ENCODE data around the gene OSBPL10. TPM values are rescaled to one million over a fixed set of nuclear protein-coding genes. Genes with fewer than 3 reads are reported as not detected.

OSBPL10 gene
- total RNA-seq, 1 donor from 2014 or later = 52.7 TPM

GRCh38 chr3:31661993-31662670 is 318.9 kb downstream of the OSBPL10 start:
- Mint-ChIP-seq H3K4me1 (ENCODE audit: low read depth, unreplicated experiment) (peaks cover 5% of the 10 kb centered on the region), H3K27me3 (ENCODE audit: low read depth, unreplicated experiment) (no peaks in the 10 kb centered on the region), H3K36me3 (ENCODE audit: low read depth, unreplicated experiment) (peaks cover 15% of the 10 kb centered on the region), H3K9me3 (ENCODE audit: unreplicated experiment) (no peaks in the 10 kb centered on the region), H3K4me3 (ENCODE audit: unreplicated experiment) (no peak overlapping the region), H3K27ac (ENCODE audit: unreplicated experiment) (no peak overlapping the region)
- Histone ChIP-seq H3K4me2 (ENCODE audit: low read length) (no peak overlapping the region), H3K9ac (ENCODE audit: low read length) (no peak overlapping the region), H3K4me3 (ENCODE audit: insufficient read depth, low read depth, low read length) (no peak overlapping the region), H3K27ac (ENCODE audit: low read depth, low read length) (no peak overlapping the region), H3K4me1 (ENCODE audit: insufficient read depth, low read length) (no peaks in the 10 kb centered on the region), H3K79me2 (ENCODE audit: insufficient read depth, low read length) (no peaks in the 10 kb centered on the region), H2AFZ (ENCODE audit: low read depth, low read length) (no peak overlapping the region), H3K9me3 (ENCODE audit: insufficient read depth, low read depth, low read length) (no peaks in the 10 kb centered on the region), H3K36me3 (ENCODE audit: insufficient read depth, low read length) (no peaks in the 10 kb centered on the region), H3K27me3 (ENCODE audit: insufficient read depth, low read length) (no peaks in the 10 kb centered on the region), H4K20me1 (ENCODE audit: insufficient read depth, low read length) (no peaks in the 10 kb centered on the region)
- DNase-seq (ENCODE audit: low read depth) (no peak), FAIRE-seq (no peak)
- no peak for TF ChIP-seq EZH2 (IDR thresholded peaks at IDR 0.05; ENCODE audit: insufficient read depth, low read length)
- TF ChIP-seq CTCF (IDR thresholded peaks at IDR 0.05; ENCODE audit: insufficient read depth, low read depth, low read length) = no peak

GRCh38 chr3:31661286-31661685 is 319.8 kb downstream of the OSBPL10 start:
- Mint-ChIP-seq H3K9me3 (ENCODE audit: unreplicated experiment) (no peaks in the 10 kb centered on the region), H3K36me3 (ENCODE audit: low read depth, unreplicated experiment) (peaks cover 15% of the 10 kb centered on the region)
- FAIRE-seq = no peak

More at GRCh38 chr3:31661286-31661685, 319.8 kb downstream of the OSBPL10 start:
- Histone ChIP-seq H4K20me1 (ENCODE audit: insufficient read depth, low read length) (no peaks in the 10 kb centered on the region), H3K4me3 (ENCODE audit: insufficient read depth, low read depth, low read length) (no peak overlapping the region), H3K36me3 (ENCODE audit: insufficient read depth, low read length) (no peaks in the 10 kb centered on the region), H3K4me2 (ENCODE audit: low read length) (no peak overlapping the region), H3K9ac (ENCODE audit: low read length) (no peak overlapping the region), H2AFZ (ENCODE audit: low read depth, low read length) (no peak overlapping the region), H3K4me1 (ENCODE audit: insufficient read depth, low read length) (no peaks in the 10 kb centered on the region), H3K27ac (ENCODE audit: low read depth, low read length) (no peak overlapping the region), H3K9me3 (ENCODE audit: insufficient read depth, low read depth, low read length) (no peaks in the 10 kb centered on the region), H3K79me2 (ENCODE audit: insufficient read depth, low read length) (no peaks in the 10 kb centered on the region), H3K27me3 (ENCODE audit: insufficient read depth, low read length) (no peaks in the 10 kb centered on the region)
- no peak for DNase-seq (ENCODE audit: low read depth)
- Mint-ChIP-seq H3K27ac (ENCODE audit: unreplicated experiment) (no peak overlapping the region), H3K4me3 (ENCODE audit: unreplicated experiment) (no peak overlapping the region), H3K4me1 (ENCODE audit: low read depth, unreplicated experiment) (peaks cover 5% of the 10 kb centered on the region), H3K27me3 (ENCODE audit: low read depth, unreplicated experiment) (no peaks in the 10 kb centered on the region)
- TF ChIP-seq EZH2 (IDR thresholded peaks at IDR 0.05; ENCODE audit: insufficient read depth, low read length) = no peak
- no peak for TF ChIP-seq CTCF (IDR thresholded peaks at IDR 0.05; ENCODE audit: insufficient read depth, low read depth, low read length)

All from astrocyte (in vitro differentiated cells and primary cell).